D721Med (cell line): Measurements from ENCODE around the gene IL20RB.

Experiments used
- DNase-seq: peaks from one replicate; pipeline ENCODE4 v3.0.0; 2011; ENCODE audit warnings: low spot score; ENCODE audit not compliant: insufficient read length
- FAIRE-seq: peaks from 2 replicates; lab custom pipeline; 2011; peaks lifted over from hg19 to GRCh38; lab: Jason Lieb, UNC
- CTCF ChIP-seq: IDR thresholded peaks from 2 replicates; pipeline ENCODE4 v1.5.1; 2012; ENCODE audit warnings: mild to moderate bottlenecking, control low read depth; ENCODE audit not compliant: insufficient read depth; ENCODE audit errors: missing control alignments

Gene IL20RB

GRCh38 chr3:136957751-136958288 is at the start of gene IL20RB:
Gene IL20RB, plus strand, starts transcription at chr3:136957983. Its CDS starts 131 bp downstream, at chr3:136958114.
- FAIRE-seq (no peak), DNase-seq (no peak)

GRCh38 chr3:136908297-136908696 is 49.5 kb upstream of the IL20RB start:
- no peak for TF ChIP-seq CTCF
- no peak for DNase-seq
- no peak for FAIRE-seq

More at GRCh38 chr3:136957751-136958288, at the start of gene IL20RB:
- no peak for TF ChIP-seq CTCF

GRCh38 chr3:136909187-136909586 is 48.6 kb upstream of the IL20RB start:
- TF ChIP-seq CTCF: no peak
- FAIRE-seq: no peak
- no peak for DNase-seq

- no peak for DNase-seq
- FAIRE-seq: no peak
- no peak for TF ChIP-seq CTCF
Observed at GRCh38 chr3:136910697-136911096, 47.1 kb upstream of the IL20RB start.

- FAIRE-seq (no peak), DNase-seq (no peak)
- no peak for TF ChIP-seq CTCF
Observed at GRCh38 chr3:136913168-136913567, 44.6 kb upstream of the IL20RB start.

- DNase-seq: no peak
- FAIRE-seq: no peak
Observed at GRCh38 chr3:136914739-136915138, 43.0 kb upstream of the IL20RB start.

More at GRCh38 chr3:136914739-136915138, 43.0 kb upstream of the IL20RB start:
- no peak for TF ChIP-seq CTCF
